DND-41 (cell line): ENCODE data around the gene INA.

Experiments used
- ATAC-seq: fragments of 200-7000 bp; cut with Tn5 transposase; 3 replicates; pipeline ENCODE4 v1.9.1; 2021; ENCODE audit warnings: low read depth; ENCODE audit not compliant: insufficient read depth
- DNase-seq: peaks from one replicate; pipeline ENCODE4 v3.0.0-alpha.2; 2020
- H2AFZ ChIP-seq: 2 replicates; pipeline ENCODE4 v1.6.0; 2012; ENCODE audit warnings: low read depth, low read length
- H3K27ac ChIP-seq: 2 replicates; pipeline ENCODE4 v1.5.1; 2012; ENCODE audit warnings: low read length, inconsistent platforms
- H3K27me3 ChIP-seq: fragments of 200-600 bp; sonication (generic); 2 replicates; pipeline ENCODE4 v1.6.0; 2012; ENCODE audit warnings: low read length, mild to moderate bottlenecking, inconsistent platforms; ENCODE audit not compliant: insufficient read depth, poor library complexity
- H3K36me3 ChIP-seq: 2 replicates; pipeline ENCODE4 v1.5.1; 2012; ENCODE audit warnings: low read length, inconsistent platforms; ENCODE audit not compliant: insufficient read depth
- H3K4me1 ChIP-seq: 2 replicates; pipeline ENCODE4 v1.5.1; 2012; ENCODE audit warnings: mild to moderate bottlenecking, low read length; ENCODE audit not compliant: insufficient read depth
- H3K4me2 ChIP-seq: 2 replicates; pipeline ENCODE4 v1.6.0; 2012; ENCODE audit warnings: mild to moderate bottlenecking, moderate library complexity, low read length, inconsistent platforms; ENCODE audit not compliant: insufficient read depth
- H3K4me3 ChIP-seq, 2 experiments: fragments of 200-600 bp in 1 of 2; shearing (Covaris generic) in 1 of 2; 2 replicates each; pipeline ENCODE4 v1.5.1; 2012 to 2016; ENCODE audit warnings: inconsistent platforms in 2 of 2, low read length in 2 of 2, mild to moderate bottlenecking in 2 of 2, low read depth in 1 of 2, moderate library complexity in 1 of 2
- H3K79me2 ChIP-seq: 2 replicates; pipeline ENCODE4 v1.6.0; 2012; ENCODE audit warnings: low read length, inconsistent platforms; ENCODE audit not compliant: insufficient read depth
- H3K9ac ChIP-seq: 2 replicates; pipeline ENCODE4 v1.6.0; 2012; ENCODE audit warnings: low read depth, mild to moderate bottlenecking, inconsistent platforms, low read length, moderate library complexity
- H3K9me3 ChIP-seq: 2 replicates; pipeline ENCODE4 v1.5.1; 2012; ENCODE audit warnings: low read length, moderate library complexity, mild to moderate bottlenecking, inconsistent platforms; ENCODE audit not compliant: insufficient read depth, severe bottlenecking
- H4K20me1 ChIP-seq: 2 replicates; pipeline ENCODE4 v1.6.0; 2012; ENCODE audit warnings: low read length; ENCODE audit not compliant: insufficient read depth
- EZH2 ChIP-seq: IDR thresholded peaks from 3 replicates; pipeline ENCODE4 v1.6.1; 2012; ENCODE audit warnings: borderline replicate concordance, low read depth, mild to moderate bottlenecking, moderate library complexity, low read length, inconsistent platforms; ENCODE audit not compliant: severe bottlenecking
- TF ChIP-seq, protein P1 (sequence below): IDR thresholded peaks from 2 replicates; pipeline ENCODE4 v1.5.1; 2012; ENCODE audit warnings: borderline replicate concordance, low read length, moderate library complexity, mild to moderate bottlenecking; ENCODE audit not compliant: poor library complexity, severe bottlenecking; ENCODE audit errors: extremely low read depth

The INA gene

DNA sequence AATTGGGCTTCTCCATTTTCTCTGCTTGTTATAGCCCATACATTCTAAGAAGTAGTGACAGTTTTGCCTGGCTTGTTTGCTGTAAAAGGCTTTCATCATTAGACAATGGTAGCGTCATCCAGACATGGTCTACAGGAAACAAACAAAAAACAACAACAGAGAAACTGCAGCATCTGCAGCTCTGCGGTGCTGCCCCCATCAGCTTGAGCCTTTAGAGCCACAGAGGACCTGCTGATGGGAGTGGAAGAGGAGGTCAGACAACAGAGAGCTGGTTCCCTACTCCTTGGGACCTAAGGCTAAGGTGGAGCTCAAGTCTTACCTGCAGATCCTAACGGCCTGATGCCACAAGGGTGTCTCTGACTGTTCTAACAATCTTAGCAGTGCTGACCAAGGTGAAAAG lies 3.1 kb downstream of the INA start:
- Histone ChIP-seq H4K20me1 (no peaks in the 10 kb centered on the region; the same call in 1 of the 2 replicates), H3K27ac (no peak overlapping the region), H3K9me3 (no peaks in the 10 kb centered on the region), H3K4me2 (no peak overlapping the region), H3K27me3 (peaks cover 8% of the 10 kb centered on the region), H3K36me3 (no peaks in the 10 kb centered on the region), H3K4me3 (no peak overlapping the region), H3K4me1 (peaks cover 9% of the 10 kb centered on the region), H3K79me2 (no peaks in the 10 kb centered on the region), H2AFZ (no peak overlapping the region), H3K9ac (no peak overlapping the region)
- DNase-seq (no peak), ATAC-seq (no peak)
- TF ChIP-seq, protein P1, sequence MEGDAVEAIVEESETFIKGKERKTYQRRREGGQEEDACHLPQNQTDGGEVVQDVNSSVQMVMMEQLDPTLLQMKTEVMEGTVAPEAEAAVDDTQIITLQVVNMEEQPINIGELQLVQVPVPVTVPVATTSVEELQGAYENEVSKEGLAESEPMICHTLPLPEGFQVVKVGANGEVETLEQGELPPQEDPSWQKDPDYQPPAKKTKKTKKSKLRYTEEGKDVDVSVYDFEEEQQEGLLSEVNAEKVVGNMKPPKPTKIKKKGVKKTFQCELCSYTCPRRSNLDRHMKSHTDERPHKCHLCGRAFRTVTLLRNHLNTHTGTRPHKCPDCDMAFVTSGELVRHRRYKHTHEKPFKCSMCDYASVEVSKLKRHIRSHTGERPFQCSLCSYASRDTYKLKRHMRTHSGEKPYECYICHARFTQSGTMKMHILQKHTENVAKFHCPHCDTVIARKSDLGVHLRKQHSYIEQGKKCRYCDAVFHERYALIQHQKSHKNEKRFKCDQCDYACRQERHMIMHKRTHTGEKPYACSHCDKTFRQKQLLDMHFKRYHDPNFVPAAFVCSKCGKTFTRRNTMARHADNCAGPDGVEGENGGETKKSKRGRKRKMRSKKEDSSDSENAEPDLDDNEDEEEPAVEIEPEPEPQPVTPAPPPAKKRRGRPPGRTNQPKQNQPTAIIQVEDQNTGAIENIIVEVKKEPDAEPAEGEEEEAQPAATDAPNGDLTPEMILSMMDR = no peak
- no peak for TF ChIP-seq EZH2

DNA sequence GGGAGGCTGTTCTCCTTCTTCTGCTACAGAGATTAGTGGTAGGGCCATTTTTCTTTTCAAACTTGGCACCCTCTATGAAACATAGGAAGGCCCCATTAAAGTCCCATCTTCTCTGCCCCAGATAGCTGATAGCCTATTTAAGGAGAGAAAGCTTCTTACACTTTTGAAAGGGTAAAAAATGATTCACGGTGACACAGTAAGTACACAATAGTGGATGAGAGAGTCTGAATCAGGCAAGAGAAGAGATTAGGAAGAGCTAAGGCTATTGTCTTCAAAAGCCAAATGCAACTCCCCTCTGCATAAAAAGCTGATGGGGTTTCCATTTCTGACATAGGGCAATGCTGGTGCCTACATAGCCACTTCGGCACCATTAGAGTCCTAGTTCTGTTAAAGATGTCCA lies 3.6 kb downstream of the INA start:
- Histone ChIP-seq H3K27me3 (peaks cover 8% of the 10 kb centered on the region), H3K27ac (no peak overlapping the region), H3K4me3 (no peak overlapping the region), H3K79me2 (no peaks in the 10 kb centered on the region), H3K9ac (no peak overlapping the region), H3K36me3 (no peaks in the 10 kb centered on the region), H4K20me1 (no peaks in the 10 kb centered on the region; the same call in 1 of the 2 replicates), H3K4me1 (peaks cover 9% of the 10 kb centered on the region), H2AFZ (no peak overlapping the region), H3K9me3 (no peaks in the 10 kb centered on the region), H3K4me2 (no peak overlapping the region)
- no peak for TF ChIP-seq EZH2
- TF ChIP-seq, protein P1 = no peak
- DNase-seq = no peak
- ATAC-seq = no peak

DNA sequence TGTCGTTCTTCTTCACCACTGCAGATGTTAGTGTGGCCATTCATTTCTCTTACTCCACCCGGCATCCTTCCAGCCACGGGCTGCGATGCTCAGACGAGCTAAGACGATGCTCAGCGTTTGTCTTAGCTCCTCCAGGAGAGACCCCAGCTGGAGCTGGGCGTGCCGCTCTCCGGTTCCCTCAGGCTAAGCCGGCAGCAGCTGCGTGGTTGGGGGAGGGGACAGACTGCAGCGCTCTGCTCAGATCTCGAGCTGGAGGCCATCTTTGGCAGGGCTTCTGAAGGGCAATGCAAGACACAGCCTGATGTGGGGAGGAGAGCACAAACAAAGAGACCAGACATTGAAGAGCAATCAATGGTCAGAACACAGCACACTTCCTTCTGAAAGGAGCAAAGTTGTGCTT lies 4.8 kb downstream of the INA start:
- Histone ChIP-seq H3K9ac (no peak overlapping the region), H3K27me3 (peaks cover 11% of the 10 kb centered on the region), H2AFZ (no peak overlapping the region), H3K36me3 (no peaks in the 10 kb centered on the region), H3K4me1 (peaks cover 9% of the 10 kb centered on the region), H3K9me3 (no peaks in the 10 kb centered on the region), H3K79me2 (no peaks in the 10 kb centered on the region), H3K27ac (no peak overlapping the region), H3K4me3 (no peak overlapping the region), H3K4me2 (peak overlapping the region; percentile 25; the same call in 1 of the 2 replicates), H4K20me1 (no peaks in the 10 kb centered on the region; the same call in 1 of the 2 replicates)
- DNase-seq = peak; percentile 67
- no peak for TF ChIP-seq EZH2
- TF ChIP-seq, protein P1 = no peak
- ATAC-seq = peak; percentile 94

DNA sequence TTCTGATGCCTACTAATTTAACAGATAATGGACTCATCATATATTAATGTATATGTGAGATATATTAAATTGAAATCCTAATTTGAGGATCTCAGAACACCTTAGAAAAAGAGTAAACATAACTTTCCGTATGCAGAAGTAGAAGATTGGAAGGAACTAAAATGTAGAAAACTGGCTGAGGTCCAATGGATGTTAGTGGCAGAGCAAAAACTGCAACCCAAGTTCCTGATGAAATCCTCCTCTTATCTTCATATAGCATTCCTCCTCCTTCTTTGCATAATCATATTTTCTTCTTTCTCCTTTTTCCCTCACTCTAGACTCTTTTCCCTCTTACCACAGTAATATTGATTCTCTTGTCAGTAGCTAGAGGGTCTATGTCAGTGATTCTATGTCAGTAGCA lies 6.0 kb downstream of the INA start:
- no peak overlapping the region for H3K4me3 ChIP-seq
- H2AFZ ChIP-seq = no peak overlapping the region
- H3K36me3 ChIP-seq = no peaks in the 10 kb centered on the region
- H3K27ac ChIP-seq = no peak overlapping the region
- no peak overlapping the region for H3K4me2 ChIP-seq
- H3K4me1 ChIP-seq = peaks cover 4% of the 10 kb centered on the region; the same call in 1 of the 2 replicates
- H4K20me1 ChIP-seq = no peaks in the 10 kb centered on the region; the same call in 1 of the 2 replicates
- ATAC-seq = no peak
- no peak overlapping the region for H3K9ac ChIP-seq
- H3K9me3 ChIP-seq = no peaks in the 10 kb centered on the region
- no peak for DNase-seq
- H3K27me3 ChIP-seq = peaks cover 13% of the 10 kb centered on the region
- H3K79me2 ChIP-seq = no peaks in the 10 kb centered on the region
- TF ChIP-seq, protein P1 = no peak
- no peak for TF ChIP-seq EZH2
